HG02678 (cell line): Measurements from ENCODE around the gene ATP6V0C.
"Not testable (repeated sequence)": the region's sequence is repeated elsewhere in the genome, so short reads cannot be mapped to it uniquely, and the experiment has no call there.

Experiments used
- ATAC-seq: cut with Tn5 transposase; IDR thresholded peaks from one replicate; pipeline ENCODE4 v1.9.1; 2021; ENCODE audit warnings: mild to moderate bottlenecking, moderate library complexity; ENCODE audit not compliant: unreplicated experiment

Gene ATP6V0C

DNA sequence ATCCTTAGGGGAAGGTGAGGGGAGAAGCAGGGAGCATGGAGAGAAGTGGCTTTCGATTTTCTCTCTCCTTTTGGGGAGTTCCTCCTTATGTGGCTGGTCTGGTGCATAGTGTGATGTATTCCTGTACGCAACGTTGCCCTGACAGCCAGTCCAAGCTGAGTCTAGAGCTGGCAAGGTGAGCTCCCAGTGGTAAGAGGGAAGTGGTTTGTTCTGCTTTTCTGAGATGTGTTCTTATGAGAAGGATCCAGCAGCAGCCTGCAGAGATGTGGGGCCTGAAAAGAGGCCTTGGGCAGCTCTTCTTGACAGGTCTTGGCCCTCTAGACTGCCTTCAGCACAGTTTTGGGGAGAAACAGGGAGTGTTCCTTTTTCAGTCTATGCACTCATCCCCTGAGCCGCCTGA lies 27.2 kb downstream of the ATP6V0C start:
- ATAC-seq: not testable (repeated sequence)

DNA sequence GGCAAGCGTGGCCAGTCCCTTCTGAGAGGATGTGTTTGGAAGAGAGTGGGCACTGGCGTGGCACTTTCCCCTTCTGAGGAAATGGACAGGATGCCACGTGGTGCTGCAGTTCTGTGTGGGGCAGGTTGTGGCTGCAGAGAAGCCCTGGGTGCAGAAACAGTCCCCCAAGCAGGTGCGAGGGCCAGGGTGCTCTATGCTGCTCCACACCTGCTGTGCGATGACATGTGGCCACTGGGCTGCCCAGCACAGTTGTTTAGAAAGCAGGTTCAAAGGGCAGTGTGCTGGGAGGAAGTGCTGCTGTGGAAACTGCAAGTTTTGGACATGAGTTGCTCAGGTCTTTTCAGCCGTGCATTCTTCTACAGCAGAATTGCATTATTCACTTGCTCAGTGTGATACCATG lies 27.7 kb downstream of the ATP6V0C start:
- ATAC-seq: not testable (repeated sequence)

DNA sequence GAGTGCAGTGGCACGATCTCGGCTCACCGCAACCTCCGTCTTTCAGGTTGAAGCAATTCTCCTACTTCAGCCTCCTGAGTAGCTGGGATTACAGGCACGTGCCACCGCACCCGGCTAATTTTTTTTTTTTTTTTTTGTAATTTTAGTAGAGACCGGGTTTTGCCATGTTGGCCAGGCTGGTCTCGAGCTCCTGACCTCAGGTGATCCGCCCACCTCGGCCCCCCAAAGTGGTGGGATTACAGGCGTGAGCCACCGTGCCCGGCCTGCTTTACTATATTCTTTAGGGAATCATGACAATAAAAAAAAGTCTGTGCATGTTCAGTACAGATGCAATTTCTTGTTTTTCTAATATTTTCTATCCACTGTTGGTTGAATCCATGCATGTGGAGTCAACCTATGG lies 30.0 kb downstream of the ATP6V0C start:
- ATAC-seq: not testable (repeated sequence)

DNA sequence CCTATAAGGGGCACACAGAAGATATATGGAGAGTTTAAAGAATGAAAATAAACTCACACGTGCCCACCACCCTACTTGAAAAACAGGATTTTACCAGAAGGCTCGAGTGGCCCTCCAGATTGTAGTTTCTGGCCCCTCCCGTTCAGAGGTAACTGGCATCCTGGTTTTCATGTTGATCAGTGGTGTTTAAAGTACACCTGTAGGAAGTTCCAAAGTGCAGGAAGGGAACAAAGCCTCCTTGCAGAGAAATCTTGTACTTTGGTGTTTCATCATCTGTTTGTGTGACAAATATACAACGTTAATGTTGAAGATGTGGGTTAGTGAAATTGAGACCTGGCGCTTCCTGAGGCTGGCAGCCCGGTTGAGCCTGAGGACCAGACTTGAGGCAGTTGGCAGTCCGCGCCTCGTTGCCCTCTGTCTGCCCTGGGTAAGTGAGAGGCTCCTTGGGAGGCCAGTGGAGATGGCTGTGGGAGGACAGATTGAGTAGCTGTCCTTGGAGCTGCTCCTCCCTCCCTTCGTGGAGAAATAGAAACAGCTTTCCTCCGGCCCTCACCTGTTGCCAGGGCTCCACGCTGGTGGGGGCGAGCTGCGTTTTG lies 36.6 kb downstream of the ATP6V0C start:
- not testable (repeated sequence) for ATAC-seq

DNA sequence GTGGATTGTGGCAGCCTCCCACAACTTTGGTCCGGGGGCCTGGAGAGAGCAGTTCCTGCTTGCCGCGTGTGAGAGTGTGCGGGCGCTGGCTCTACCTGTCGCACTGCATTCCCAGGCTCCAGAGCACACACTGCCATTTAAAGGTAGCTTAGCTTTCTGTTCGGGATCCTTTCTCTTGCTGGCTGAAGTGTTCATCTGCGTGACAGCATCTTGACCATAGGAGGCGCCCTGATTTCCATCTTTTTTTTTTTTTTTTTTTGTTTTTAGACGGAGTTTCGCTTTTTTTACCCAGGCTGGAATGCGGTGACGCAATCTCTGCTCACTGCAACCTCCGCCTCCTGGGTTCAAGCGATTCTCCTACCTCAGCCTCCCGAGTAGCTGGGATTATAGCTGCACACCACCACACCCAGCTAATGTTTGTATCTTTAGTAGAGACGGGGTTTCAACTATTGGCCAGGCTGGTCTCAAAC lies 37.7 kb downstream of the ATP6V0C start:
- not testable (repeated sequence) for ATAC-seq

DNA sequence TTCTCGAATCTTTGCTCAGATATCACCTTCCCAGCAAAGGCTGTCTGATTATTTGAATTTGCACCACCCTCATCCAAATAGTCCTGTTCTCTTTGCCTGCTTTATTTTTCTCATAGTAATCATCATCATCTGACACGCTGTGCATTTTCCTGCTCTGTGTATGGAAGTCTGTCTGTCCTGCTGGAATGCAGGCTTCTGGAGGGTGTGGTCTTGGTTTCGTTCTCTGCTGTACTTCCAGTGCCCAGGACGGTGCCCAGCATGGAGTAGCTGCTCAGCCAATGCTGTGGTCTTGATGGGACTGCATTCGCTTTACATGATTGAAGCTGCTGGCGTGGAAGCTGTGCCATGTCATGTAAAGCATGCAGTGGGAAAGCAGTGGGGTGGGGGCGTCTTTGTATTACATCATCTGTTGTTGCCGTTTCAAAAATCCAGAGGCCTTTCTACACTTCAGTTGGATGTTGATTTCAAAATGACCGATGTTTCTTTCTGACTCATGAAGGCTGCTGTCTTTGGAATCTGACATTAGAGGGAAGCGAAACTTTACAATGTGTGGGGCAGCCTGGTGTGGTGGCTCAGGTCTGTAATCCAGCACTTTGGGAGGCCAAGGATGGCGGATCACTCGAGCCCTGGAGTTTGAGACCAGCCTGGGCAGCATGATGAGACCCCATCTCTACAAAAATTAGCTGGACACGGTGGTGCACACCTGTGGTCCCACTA lies 41.1 kb downstream of the ATP6V0C start:
- not testable (repeated sequence) for ATAC-seq

DNA sequence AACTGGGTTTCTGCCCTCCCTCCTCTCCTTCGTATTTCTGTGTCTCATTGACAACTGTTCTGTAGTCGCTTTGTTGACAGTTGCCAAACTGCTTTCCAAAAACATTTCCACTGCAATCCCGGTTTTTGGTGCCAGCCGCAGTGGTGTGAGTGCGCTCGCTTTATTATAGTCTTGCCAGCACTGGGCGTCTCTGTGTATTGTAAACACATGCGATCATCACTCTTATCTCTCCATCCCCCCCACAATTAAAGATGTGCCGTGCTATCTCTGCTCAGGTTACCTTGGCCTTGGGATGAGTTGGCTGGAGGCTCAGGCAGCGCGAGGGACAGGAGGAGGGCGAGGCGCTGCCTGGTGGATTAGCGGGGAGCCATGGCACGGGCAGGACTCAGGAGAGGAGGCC lies 43.4 kb downstream of the ATP6V0C start:
- not testable (repeated sequence) for ATAC-seq

DNA sequence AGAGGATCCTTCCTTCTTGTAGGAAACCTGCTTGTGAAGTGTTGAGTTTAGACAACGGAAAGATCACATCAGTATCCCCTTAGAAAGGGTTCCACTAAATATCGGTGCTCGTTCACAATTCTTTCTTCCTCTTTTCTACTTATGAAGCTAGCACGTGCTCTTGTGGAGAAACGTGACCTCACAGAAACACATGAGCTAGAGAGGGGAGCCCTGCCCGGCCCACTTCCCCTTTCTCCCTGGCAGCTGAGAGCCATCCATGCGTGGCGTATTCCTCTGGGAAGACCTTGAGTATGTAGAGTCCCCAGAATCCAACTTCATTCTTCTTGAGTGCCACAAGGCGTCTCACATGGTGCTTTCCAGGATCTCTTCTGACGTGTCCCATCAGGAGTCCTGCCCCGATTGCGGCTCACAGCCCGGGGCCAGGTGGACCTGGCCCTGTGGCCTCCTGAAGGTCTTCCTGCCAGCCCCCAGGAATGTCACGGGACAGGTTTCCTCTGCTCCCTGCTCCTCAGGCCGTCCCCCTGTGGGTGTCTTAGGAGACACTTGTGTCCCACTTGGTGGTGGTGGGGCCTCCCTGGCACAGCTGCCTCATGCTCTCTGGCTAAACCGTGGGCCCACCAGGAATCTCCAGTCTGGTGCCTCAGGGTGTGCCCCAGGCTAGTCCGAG lies 46.5 kb downstream of the ATP6V0C start:
- ATAC-seq: peak; percentile 65

DNA sequence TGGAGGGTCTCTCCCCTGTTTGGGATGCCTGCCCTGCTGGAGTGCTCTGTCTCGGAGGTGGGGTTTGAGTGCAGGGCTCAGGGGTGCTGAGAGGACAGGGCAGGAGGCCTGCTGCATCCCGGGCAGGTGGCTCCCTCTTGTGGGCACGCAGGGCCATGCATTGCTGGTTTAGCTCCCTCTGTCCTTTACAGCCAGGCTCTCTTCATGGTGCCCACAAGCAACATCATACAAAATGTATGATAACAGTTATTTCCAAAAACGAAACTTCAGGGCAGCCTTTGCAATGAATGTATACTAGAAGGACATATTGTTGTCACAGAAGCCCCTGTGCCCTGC lies 47.0 kb downstream of the ATP6V0C start:
- ATAC-seq: peak; percentile 52

DNA sequence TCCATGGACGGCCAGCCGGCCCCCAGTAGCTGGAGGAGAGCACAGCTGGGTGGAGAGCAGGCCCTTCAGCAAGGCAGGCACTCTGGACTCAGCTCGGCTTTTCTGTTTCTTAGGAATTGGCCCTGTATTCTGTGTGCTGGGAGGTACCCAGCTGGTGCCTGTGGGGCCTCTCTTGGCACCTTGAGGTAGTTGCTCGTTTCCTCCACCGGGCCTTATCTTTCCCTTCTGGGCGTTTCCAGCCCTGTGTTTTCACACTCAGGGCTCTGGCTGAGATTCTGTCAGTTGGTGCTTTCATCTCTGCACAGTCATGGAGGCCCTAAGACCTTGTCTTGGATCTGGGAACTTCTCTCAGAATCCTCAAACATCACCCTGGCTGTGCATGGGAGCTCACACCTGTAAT lies 53.8 kb downstream of the ATP6V0C start:
- not testable (repeated sequence) for ATAC-seq

DNA sequence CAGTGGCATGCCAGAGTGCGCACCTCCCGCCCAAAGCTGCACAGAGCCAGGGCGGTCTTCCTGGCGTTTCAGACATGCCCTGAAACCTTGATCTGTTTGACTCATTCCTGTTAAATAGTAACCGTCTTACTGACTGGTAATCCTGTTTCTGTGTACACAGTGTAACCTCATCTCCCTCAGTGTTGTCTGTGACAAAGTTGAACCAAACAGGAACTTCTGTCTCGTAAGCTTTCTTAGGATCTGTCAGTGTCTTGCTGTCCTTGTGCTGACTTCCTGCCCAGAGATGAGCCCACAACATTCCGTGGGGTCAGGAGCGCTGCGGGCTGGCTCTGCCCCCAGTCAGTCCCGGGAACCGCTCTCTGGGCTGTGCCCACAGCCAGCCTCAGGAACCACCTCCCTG lies 54.8 kb downstream of the ATP6V0C start:
- ATAC-seq: not testable (repeated sequence)
